Right cardiac atrium (tissue), 5 donors: ENCODE measurements around the gene IGLON5. TPM values are rescaled to one million over a fixed set of nuclear protein-coding genes. Genes with fewer than 3 reads are reported as not detected.

Source experiments
- ATAC-seq, 2 donors: fragments of 200-7000 bp; cut with Tn5 transposase; one replicate each; pipeline versions ENCODE4 v1.8.0 to v1.9.1; 2020; ENCODE audit warnings: moderate library complexity in 2 of 2, mild to moderate bottlenecking in 1 of 2
- DNase-seq, 3 donors: peaks; one replicate each; pipeline ENCODE4 v3.0.0-alpha.2; 2020
- H3K27ac ChIP-seq: one replicate; pipeline ENCODE4 v1.5.1; 2013; ENCODE audit warnings: mild to moderate bottlenecking, low read length, control low read depth, moderate library complexity
- H3K27me3 ChIP-seq: one replicate; pipeline ENCODE4 v1.6.1; 2013; ENCODE audit not compliant: control insufficient read depth, insufficient read depth
- H3K4me1 ChIP-seq: one replicate; pipeline ENCODE4 v1.6.1; 2013; ENCODE audit warnings: low read length; ENCODE audit not compliant: control insufficient read depth, insufficient read depth
- H3K4me3 ChIP-seq: one replicate; pipeline ENCODE4 v1.5.1; 2013; ENCODE audit warnings: low read length, control low read depth
- H3K9me3 ChIP-seq: one replicate; pipeline ENCODE4 v1.6.1; 2013; ENCODE audit warnings: low read length; ENCODE audit not compliant: control insufficient read depth
- WGBS: extraction: QIAGEN DNeasy Blood & Tissue Kit; methylation state at CpG from one replicate; pipeline ENCODE4 v1.1.7; 2013; 5-methylcytosine and 5-hydroxymethylcytosine counted together
- intact Hi-C, 4 donors: fragments of 100-400 bp; cut with DNase I; formaldehyde crosslinking; loops; one replicate each; pipeline versions ENCODE4 v1.11.0 to v1.14.0; 2022 to 2023
- polyA plus RNA-seq: library from polyadenylated mRNA; stranded (reverse); fragments of 200-250 nt; gene quantifications from one replicate; pipeline ENCODE4 v1.2.3, GENCODE V29; 2013
- total RNA-seq, 4 donors: library from RNA; stranded (reverse); fragmentation: NEBNext Ultra II Directional; extraction: Animal tissue kit (Norgen Biotek cat#: 25700); gene quantifications; one replicate each; pipeline ENCODE4 v1.2.1, GENCODE V29; 2021
- donor health status: healthy with polysubstance abuse.
- donor health status: DM: no; HTN: yes; CAD: no.
- donor health status: DM: no; HTN: no; CAD: no.
- donor health status: DM: no; HTN: yes; CAD: no; lungs with severe emphysema.
- donor health status: DM: yes; HTN: yes; CAD: no.

IGLON5 gene
- total and polyA plus RNA-seq, 5 donors = 0.07 to 0.31 TPM; not detected in 3

GRCh38 chr19:51380379-51380778, 68.9 kb downstream of the IGLON5 start:
- DNase-seq (no peak), ATAC-seq (no peak)
- Histone ChIP-seq H3K27me3 (no peaks in the 10 kb centered on the region), H3K4me1 (no peaks in the 10 kb centered on the region), H3K9me3 (no peaks in the 10 kb centered on the region), H3K4me3 (no peak overlapping the region), H3K27ac (no peak overlapping the region)
- 87% methylated on average over 9 of the region's 9 CpGs for WGBS
- intact Hi-C loops = no loop called here

Other genes starting within 250 kb of the IGLON5 start
- not detected for gene KLK13, start 246.6 kb upstream of the IGLON5 start, total RNA-seq
- gene KLK13, start 246.6 kb upstream of the IGLON5 start, polyA plus RNA-seq = 0.20 TPM
- gene KLK14, start 228.8 kb upstream of the IGLON5 start, total RNA-seq = 1 to 10 TPM in 1 of 4 donors, under 1 TPM in 1, not detected in 2; 0.31 to 1.0 TPM
- not detected for gene KLK14, start 228.8 kb upstream of the IGLON5 start, polyA plus RNA-seq
- gene CTU1, start 203.2 kb upstream of the IGLON5 start, total RNA-seq = 1 to 10 TPM; 4.2 to 5.3 (median 4.4) TPM
- 2.0 TPM for gene CTU1, start 203.2 kb upstream of the IGLON5 start, polyA plus RNA-seq
- 1 to 10 TPM; 2.9 to 6.0 (median 4.7) TPM for gene SIGLEC9, start 186.7 kb upstream of the IGLON5 start, total RNA-seq
- 1.2 TPM for gene SIGLEC9, start 186.7 kb upstream of the IGLON5 start, polyA plus RNA-seq
- 1 to 10 TPM; 1.3 to 2.4 (median 2.0) TPM for gene SIGLEC7, start 169.3 kb upstream of the IGLON5 start, total RNA-seq
- gene SIGLEC7, start 169.3 kb upstream of the IGLON5 start, polyA plus RNA-seq = 0.59 TPM
- 1 to 10 TPM; 2.3 to 6.0 (median 4.1) TPM for gene CD33, start 86.6 kb upstream of the IGLON5 start, total RNA-seq
- 2.4 TPM for gene CD33, start 86.6 kb upstream of the IGLON5 start, polyA plus RNA-seq
- gene SIGLECL1, start 60.6 kb upstream of the IGLON5 start, total RNA-seq = not detected
- gene SIGLECL1, start 60.6 kb upstream of the IGLON5 start, polyA plus RNA-seq = not detected
- 1 to 10 TPM in 3 of 4 donors, under 1 TPM in 1; 0.85 to 2.2 (median 1.6) TPM for gene VSIG10L, start 30.5 kb downstream of the IGLON5 start, total RNA-seq
- 2.0 TPM for gene VSIG10L, start 30.5 kb downstream of the IGLON5 start, polyA plus RNA-seq
- gene ETFB, start 54.7 kb downstream of the IGLON5 start, total RNA-seq = 100 to 1,000 TPM; 240 to 296 (median 258) TPM
- 452 TPM for gene ETFB, start 54.7 kb downstream of the IGLON5 start, polyA plus RNA-seq
- 1 to 10 TPM; 1.1 to 2.5 (median 2.2) TPM for gene CLDND2, start 57.4 kb downstream of the IGLON5 start, total RNA-seq
- 0.45 TPM for gene CLDND2, start 57.4 kb downstream of the IGLON5 start, polyA plus RNA-seq
- gene NKG7, start 61.0 kb downstream of the IGLON5 start, total RNA-seq = 1 to 10 TPM in 3 of 4 donors, under 1 TPM in 1; 0.89 to 3.1 (median 1.7) TPM
- gene NKG7, start 61.0 kb downstream of the IGLON5 start, polyA plus RNA-seq = 1.7 TPM
- gene LIM2, start 76.3 kb downstream of the IGLON5 start, total RNA-seq = not detected
- not detected for gene LIM2, start 76.3 kb downstream of the IGLON5 start, polyA plus RNA-seq
- gene C19orf84, start 78.9 kb downstream of the IGLON5 start, total RNA-seq = not detected
- gene C19orf84, start 78.9 kb downstream of the IGLON5 start, polyA plus RNA-seq = not detected
- gene SIGLEC10, start 106.0 kb downstream of the IGLON5 start, total RNA-seq = 1 to 10 TPM in 3 of 4 donors, under 1 TPM in 1; 0.62 to 6.5 (median 2.7) TPM
- 0.77 TPM for gene SIGLEC10, start 106.0 kb downstream of the IGLON5 start, polyA plus RNA-seq
- gene SIGLEC8, start 146.8 kb downstream of the IGLON5 start, total RNA-seq = not detected
- gene SIGLEC8, start 146.8 kb downstream of the IGLON5 start, polyA plus RNA-seq = not detected
- gene CEACAM18, start 166.9 kb downstream of the IGLON5 start, total RNA-seq = not detected
- not detected for gene CEACAM18, start 166.9 kb downstream of the IGLON5 start, polyA plus RNA-seq
- under 1 TPM in 1 of 4 donors, not detected in 3; 0.36 TPM for gene SIGLEC12, start 190.2 kb downstream of the IGLON5 start, total RNA-seq
- 0.05 TPM for gene SIGLEC12, start 190.2 kb downstream of the IGLON5 start, polyA plus RNA-seq
- gene SIGLEC6, start 220.0 kb downstream of the IGLON5 start, total RNA-seq = under 1 TPM in 3 of 4 donors, not detected in 1; 0.25 to 0.37 (median 0.35) TPM
- not detected for gene SIGLEC6, start 220.0 kb downstream of the IGLON5 start, polyA plus RNA-seq